HG03159 (cell line): ENCODE measurements around the gene ICE1.
"Not testable (repeated sequence)": the region's sequence is repeated elsewhere in the genome, so short reads cannot be mapped to it uniquely, and the experiment has no call there.

Source experiments
- ATAC-seq: cut with Tn5 transposase; IDR thresholded peaks from one replicate; pipeline ENCODE4 v1.9.1; 2021; ENCODE audit warnings: mild to moderate bottlenecking, moderate library complexity; ENCODE audit not compliant: unreplicated experiment

Gene ICE1

DNA sequence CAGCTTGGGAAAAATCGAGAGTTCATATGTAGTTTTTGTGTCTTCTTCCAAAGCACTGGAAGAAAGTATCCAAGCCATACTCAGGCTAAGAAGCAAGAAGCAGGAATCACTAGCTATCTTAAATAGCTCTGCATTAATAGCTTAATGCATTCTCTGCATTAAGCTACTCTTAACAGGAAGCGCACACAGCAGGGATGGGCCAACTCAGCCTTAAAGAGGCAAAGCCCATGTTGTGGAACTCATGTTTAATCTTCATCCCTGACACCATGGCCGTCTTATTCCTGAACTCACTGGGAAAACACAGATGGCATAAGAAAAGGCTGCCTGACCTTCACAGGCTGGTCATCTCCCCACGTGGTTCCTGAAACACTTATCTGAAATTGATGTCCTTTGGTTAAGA, 18.7 kb upstream of the ICE1 start:
- no peak for ATAC-seq

DNA sequence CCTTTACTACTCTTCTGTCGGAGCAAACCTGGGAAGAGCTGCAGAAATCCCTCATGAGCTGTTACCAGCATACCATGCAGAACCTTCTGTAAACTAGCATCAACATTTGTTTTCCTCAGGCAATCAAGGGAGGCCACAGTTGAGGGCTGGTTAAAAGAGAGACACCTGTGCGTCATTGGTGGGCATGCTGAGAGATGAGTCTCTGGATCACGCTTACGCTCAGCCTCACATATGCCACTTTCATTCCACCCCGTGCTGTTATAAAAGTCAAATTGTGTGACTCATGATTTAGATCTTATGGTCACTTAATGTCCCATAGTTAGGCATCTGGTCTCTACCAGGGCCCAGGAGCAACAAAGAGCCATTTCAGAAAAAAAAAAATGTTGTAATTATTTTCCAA, 18.1 kb upstream of the ICE1 start:
- no peak for ATAC-seq

DNA sequence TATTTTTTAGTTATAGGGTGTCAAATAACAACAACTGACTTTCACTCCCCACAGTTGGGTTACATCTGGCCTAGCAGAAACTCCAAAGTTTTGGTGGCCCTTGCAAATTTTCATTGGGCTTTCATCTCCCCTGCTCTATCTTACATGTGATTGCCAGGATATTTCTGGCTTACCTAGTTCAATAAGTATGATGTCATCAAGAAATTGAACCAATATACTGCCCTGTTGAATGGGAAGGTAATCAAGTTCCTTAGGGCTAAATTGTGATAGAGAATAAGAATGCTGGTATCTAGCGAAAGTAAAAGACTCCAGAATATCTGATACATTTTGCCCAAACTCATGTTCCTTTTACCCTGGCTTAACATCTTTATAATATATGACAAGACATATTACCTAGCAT, 17.0 kb upstream of the ICE1 start:
- ATAC-seq, result no peak

- no peak for ATAC-seq
Measured at GRCh38 chr5:5407924-5408323, 14.6 kb upstream of the ICE1 start.

GRCh38 chr5:5409151-5409810, 13.2 kb upstream of the ICE1 start:
- ATAC-seq, result no peak

DNA sequence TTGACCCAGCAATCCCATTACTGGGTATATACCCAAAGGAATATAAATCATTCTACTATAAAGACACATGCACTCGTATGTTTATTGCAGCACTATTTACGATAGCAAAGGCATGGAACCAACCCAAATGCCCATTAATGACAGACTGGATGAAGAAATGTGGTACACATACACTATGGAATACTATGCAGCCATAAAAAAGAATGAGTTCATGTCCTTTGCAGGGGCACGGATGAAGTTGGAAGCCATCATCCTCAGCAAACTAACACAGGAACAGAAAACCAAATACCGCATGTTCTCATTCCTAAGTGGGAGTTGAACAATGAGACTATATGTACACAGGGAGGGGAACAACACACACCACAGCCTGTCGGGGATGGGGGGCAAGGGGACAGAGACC, 8.6 kb upstream of the ICE1 start:
- ATAC-seq, result not testable (repeated sequence)

DNA sequence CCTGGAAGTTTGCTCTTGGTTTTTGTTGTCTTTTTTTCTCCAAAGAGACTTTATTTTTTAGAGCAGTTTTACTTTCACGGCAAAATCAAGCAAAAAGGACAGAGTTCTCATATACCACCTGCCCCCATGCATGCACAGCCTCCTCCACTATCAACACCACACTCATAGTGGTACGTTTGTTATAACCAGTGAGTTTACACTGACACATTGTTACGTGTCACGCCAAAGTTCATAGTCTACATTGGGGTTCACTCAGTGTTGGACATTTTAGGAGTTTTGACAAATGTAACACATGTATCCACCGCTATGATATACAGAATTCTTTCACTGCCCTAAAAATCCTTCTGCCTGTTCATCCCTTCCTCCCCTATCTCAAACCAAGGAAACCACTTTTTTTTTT, 7.5 kb upstream of the ICE1 start:
- ATAC-seq, result no peak

- no peak for ATAC-seq
Measured at GRCh38 chr5:5416733-5417132, 5.7 kb upstream of the ICE1 start.

DNA sequence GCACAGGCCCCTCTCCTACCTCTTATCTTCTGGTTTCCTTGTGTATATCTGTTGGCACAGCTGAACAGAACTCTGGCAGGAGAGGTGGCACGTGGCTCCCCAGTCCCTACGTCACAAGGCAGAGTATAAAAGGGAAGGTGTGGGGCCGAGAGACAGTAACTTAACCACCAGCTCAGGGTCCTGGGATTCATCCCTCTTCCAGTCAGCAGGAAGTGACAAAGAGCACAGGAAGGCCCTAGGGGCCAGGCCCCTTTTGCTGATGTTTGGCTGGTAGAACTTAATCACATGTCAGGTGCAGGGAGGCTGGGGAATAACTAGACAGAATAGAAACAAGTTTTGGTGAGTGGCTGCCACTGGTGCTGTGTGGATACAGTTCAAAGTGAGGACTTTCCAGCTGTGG, 4.5 kb upstream of the ICE1 start:
- no peak for ATAC-seq

GRCh38 chr5:5418764-5419163, 3.7 kb upstream of the ICE1 start:
- ATAC-seq, result no peak

DNA sequence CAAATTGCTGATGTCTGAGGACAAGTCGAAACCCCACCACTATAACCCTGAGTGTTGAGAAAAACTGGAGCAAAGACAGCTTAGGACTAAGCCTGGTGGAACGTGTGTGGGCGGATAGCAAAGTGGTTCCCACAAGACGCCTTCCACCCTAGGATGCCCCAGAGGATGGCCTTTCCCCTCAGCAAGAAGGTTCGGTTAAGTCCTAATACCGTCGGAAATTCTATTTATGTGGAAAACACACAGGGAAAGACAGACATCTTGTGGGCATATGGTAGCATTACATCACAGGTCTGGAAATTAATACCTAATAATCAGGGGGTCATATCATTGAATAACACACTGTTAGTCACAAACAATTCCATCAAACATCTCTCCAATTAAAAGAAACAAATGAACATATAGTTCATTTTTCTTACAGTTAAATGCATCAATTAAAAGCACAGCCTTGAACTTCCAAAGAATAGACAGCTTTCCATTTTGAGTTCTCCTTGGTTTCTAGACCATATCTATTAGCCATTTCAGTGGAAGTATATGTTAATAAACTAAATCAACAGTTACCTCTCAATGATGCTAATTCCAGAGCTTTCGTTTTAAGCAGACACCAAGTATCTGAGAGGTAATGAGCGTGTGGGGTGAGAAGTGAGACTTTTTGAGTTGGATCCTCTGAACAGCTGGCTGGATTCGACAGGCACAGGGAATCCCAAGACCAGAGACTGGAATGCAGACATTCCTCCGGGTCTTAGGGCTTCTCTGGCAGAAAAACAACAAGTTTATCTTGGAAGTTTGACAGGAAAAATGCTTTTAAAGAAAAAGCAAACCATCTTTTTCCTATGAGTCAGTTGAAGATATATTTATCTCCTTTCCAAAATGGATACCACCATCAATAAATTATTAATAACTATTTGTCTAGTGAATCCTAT, 2.9 kb upstream of the ICE1 start:
- no peak for ATAC-seq

- no peak for ATAC-seq
Measured at GRCh38 chr5:5420251-5420650, 2.2 kb upstream of the ICE1 start.

GRCh38 chr5:5421149-5421960, 1.1 kb upstream of the ICE1 start:
- ATAC-seq, result peak; percentile 11

DNA sequence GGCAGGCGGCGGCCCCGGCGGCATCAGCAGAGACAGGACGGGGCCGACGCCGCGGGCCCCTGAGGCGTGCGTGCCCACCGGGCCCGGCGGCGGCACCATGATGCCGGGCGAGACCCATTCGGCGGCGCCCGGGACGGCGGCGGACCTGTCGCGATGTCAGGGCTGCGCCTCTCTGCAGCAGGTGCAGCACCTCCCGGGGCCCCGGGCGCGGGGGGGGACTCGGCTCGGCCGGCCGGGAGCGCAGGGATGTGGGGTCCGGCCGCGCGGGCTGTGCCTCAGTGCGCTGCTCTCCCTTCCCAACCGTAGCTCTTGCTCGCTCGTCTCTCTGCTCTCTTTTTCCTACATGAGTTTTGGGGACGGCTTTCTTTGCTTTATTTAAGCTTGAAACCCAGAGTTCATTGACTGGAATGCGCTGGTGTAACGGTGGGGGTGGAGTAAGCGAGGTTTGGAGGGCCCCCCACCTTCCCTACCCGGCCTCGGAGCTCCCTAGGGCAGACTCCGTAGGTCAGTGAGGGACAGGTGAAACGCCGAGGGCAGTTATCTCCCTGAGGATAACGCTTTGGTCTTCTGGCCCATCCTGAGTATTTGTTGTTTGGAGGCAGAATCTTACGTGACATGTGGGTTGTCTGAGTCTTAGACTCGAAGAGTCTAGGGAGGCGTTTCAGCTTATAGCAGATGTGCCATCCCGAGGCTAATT, 490 bp downstream of the ICE1 start:
- peak; percentile 12 for ATAC-seq

- no peak for ATAC-seq
Measured at GRCh38 chr5:5423586-5423985, 1.1 kb downstream of the ICE1 start.

- ATAC-seq, result no peak
Measured at GRCh38 chr5:5424736-5425135, 2.3 kb downstream of the ICE1 start.

DNA sequence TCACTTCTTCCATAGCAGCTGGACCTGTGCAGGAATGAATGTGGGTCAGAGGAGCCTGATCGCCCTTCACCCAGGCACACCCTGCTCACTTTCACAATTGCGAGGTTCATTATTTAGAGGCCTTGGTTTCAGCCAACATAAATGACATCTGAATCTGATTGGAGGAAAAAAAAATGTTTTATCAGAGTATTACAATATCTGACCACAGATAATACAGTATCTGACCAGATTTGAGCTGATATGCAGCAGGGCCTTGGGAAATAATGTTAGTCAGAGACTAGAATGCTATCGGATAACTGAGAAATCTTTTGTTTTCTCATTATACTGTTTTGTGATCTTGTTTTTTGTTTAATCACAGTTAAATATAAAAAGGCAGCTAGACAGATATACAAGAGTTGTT, 7.7 kb downstream of the ICE1 start:
- ATAC-seq, result no peak

GRCh38 chr5:5432020-5432707, 9.7 kb downstream of the ICE1 start:
- no peak for ATAC-seq

- ATAC-seq, result no peak
Measured at GRCh38 chr5:5436203-5436760, 13.8 kb downstream of the ICE1 start.
